Gastroesophageal sphincter (tissue), 3 donors: ENCODE measurements around the gene LRRTM4.
"Not testable (repeated sequence)": the region's sequence is repeated elsewhere in the genome, so short reads cannot be mapped to it uniquely, and the experiment has no call there.

Experiments
- CTCF ChIP-seq, 4 experiments: fragments of 200-600 bp in 2 of 4; fragments of 450-650 bp in 2 of 4; sonication (generic) in 1 of 4; IDR thresholded peaks; one replicate each; pipeline ENCODE4 v1.5.1; 2017 to 2019; ENCODE audit warnings: antibody characterized with exemption in 4 of 4, mild to moderate bottlenecking in 2 of 4, moderate library complexity in 2 of 4
- POLR2AphosphoS5 ChIP-seq: sonication (generic); formaldehyde crosslinking; IDR thresholded peaks from one replicate; pipeline ENCODE4 v1.6.1; 2017; ENCODE audit warnings: antibody characterized with exemption

- not testable (repeated sequence) for TF ChIP-seq POLR2AphosphoS5; CTCF (IDR thresholded peaks at IDR 0.05)
These were observed 393.7 kb downstream of the LRRTM4 start for GRCh38 chr2:77128479-77128878.
